NCI-H2107 treated with DMSO at 0.1 percent for 48 hours (cell line): Measurements from ENCODE around the gene OBSL1.

Experiments used
- DNase-seq: peaks from one replicate; lab custom pipeline; 2025; ENCODE audit not compliant: unreplicated experiment; lab: John Stamatoyannopoulos, UW

The OBSL1 gene

DNA sequence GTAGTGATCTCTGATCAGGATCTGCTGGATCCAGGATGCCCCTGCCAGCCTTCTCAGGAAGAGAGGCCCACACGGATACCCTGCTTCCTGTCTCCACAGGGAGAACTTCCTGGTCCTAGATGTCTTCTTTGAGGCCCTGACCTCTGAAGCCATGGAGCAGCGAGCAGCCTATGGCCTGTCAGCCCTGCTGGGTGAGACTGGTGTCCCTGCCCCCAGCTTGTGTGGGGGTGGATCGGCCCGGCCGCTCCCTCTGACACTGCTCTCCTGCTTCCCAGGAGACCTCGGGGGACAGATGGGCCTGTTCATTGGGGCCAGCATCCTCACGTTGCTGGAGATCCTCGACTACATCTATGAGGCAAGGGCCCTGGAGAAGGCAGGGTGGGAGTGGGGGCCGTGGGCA lies 34.4 kb downstream of the OBSL1 start:
- DNase-seq = no peak

DNA sequence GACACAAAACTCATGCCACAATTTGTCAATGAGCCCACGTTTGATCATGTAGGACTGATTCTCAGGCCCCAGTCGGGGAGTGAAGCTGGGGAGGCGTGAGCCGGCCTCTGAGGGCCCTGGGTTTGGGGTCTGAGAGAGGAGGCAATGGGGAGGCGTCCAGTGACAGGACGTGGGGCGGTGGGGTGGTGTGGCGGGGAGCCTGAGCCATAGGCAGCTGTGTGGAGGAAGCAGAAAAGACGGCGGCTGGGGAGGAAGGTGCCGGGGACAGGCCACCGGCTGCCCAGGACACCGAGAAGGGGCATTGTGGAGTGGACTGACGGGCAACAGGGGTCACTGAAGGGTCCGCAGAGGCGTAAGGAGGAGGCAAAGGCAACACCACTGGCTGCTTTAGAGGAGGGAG lies 34.9 kb downstream of the OBSL1 start:
- no peak for DNase-seq

- peak; percentile 44 for DNase-seq
Observed at GRCh38 chr2:219533930-219534661, 37.2 kb downstream of the OBSL1 start.

GRCh38 chr2:219532378-219532649 lies 39.0 kb downstream of the OBSL1 start:
- no peak for DNase-seq

DNA sequence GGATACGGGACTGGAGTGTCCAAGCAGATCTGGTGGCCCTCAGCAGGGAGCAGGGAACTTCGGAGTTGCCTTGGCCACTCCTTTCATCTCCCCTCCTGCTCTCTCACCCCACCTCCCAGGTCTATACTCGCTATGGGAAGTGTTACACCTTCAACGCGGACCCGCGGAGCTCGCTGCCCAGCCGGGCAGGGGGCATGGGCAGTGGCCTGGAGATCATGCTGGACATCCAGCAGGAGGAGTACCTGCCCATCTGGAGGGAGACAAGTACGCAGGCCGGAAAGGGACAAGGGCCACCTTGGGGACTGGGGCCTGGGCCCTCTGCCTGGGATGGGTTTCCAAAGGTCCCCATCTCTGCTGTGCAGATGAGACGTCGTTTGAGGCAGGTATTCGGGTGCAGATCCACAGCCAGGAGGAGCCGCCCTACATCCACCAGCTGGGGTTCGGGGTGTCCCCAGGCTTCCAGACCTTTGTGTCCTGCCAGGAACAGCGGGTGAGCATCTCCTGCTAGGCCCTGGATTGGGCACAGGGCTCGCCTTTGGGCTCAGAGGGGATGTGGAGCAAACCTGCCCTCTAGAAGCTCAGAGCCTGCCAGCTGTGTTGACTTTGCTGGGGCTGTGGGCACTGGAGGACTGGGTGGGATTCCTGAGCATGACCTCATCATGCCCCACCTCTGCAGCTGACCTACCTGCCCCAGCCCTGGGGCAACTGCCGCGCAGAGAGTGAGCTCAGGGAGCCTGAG lies 39.5 kb downstream of the OBSL1 start:
- no peak for DNase-seq

DNA sequence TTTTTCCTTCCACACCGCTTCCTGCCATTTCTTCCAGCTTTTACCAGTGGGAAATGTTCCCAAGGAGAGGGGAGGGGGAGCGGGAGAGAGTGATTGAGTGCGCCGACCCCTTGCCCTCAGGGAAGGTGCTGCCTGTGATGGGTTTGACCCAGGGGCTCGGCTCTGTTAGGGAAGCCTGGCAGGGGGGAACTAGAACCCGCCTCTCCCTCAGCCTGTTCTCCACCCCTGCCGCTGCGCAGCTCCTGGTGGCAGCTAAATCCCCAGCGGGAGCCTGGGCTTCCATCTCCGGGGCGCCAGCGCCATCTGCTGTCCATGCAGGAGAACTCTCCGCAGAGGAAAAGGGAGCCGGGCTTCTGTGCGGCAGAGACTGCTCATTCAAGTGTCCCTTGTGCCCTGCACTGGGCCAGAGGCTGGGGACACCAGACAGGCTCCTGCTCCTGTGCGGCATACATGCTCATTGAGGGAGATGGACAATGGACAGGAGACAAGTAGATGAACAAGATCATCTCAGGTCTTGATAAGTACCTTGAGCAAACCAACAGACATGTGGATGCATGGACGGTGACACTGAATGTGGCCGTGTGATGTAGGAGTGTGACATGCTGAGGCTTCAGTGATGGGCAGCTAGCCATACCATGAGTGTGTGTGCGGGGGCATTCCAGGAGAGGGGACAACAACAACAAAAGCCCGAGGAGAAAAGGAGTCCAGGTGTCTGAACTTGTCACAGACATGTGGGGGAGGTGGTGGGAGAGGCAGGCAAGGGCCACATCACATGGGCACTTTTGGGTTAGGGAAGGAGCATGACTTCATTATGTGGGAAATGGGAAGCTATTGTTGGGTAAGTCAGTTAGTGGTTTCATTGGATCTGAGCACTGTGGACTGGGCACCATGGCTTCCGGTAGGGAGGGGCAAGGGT lies 41.0 kb downstream of the OBSL1 start:
- DNase-seq = peak; percentile 41

- no peak for DNase-seq
Observed at GRCh38 chr2:219527472-219527871, 43.9 kb downstream of the OBSL1 start.

- DNase-seq = no peak
Observed at GRCh38 chr2:219527076-219527394, 44.3 kb downstream of the OBSL1 start.

DNA sequence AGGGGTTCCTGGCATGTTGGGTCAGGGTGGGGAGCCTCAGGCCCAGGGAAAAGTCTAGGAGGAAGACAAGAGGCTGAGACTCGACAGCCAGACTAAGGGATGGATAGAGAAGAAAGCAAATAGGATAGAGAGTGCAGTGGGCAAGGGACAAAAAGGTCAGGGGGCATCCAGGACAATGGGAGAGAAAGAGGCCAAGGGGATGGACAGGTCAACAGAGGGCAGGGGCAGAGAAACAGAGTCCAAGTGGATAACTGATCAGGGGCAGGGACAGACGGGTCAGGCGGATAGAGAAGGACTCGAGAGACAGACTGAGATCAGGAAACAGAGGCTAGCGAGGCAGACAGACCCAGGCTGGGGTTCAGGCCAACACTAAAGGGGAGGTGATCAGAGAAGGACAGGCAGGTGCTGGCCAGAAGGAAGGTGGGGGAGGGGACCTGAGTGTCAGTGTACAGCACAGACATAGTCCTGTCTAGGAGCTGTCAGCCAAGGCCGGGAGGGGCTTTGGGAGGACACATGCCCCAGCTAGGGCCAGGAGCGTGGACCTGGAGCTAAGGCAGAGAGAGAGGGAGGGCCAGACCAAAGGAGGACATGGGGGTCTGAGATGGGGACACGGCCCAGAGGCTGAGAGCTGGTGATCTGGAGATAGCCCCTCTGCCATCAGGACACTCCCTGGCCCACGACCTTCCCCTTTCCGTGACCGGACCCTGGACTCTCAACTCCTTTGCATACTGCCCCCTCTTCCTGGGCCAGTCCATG lies 44.8 kb downstream of the OBSL1 start:
- DNase-seq = no peak

GRCh38 chr2:219525533-219526232 lies 45.7 kb downstream of the OBSL1 start:
- no peak for DNase-seq

DNA sequence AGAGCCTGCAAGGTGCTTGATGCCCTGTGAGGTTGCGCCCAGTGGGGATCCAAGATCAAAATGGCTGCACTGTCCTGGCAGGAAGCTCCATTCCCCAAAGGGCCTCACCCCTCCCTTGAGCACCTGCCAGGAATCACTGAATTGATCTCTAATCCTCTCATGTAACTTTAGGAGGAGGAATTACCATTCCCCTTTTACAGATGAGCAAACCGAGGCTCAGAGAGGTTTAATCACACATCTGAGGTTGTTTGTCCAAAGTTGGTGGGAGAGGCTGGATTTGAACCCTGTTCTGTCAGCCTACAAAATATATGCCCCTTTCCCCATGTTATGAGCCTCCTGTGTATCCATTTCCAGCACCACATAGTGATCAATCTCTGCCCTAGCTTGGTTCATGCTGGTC lies 46.5 kb downstream of the OBSL1 start:
- DNase-seq = no peak

DNA sequence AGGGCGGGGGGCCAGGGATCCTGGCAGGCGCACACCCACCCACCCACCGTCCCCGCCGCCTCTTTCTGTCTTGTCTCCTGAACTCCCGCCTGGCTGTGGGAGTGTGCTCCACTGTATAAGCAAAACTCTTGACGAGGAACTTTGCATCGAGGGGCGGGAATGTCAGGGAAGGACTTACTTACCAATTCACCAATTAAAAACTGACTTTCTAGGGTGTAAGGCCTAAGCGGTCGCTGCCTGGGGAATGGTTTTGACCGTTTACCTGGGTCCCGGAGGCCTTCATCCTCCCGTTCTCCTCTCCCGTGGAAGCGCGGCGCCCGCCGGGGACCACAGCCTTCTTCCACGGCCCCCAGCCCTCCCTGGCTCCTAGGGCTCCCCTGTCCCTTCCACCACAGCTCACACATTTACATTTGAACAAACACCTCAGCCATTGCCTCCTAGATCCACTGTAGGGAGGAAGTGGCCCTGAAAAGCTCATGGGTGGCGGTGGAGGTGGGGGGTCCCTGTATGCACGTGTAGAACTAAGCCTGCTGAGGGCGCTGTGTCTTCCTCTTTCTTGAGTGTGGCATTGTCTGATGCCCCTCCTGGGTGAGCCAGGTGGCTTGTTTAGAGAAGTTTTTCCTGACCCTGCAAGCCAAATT lies 48.2 kb downstream of the OBSL1 start:
- DNase-seq = no peak

- no peak for DNase-seq
Observed at GRCh38 chr2:219522111-219523030, 49.0 kb downstream of the OBSL1 start.

GRCh38 chr2:219521066-219521880 lies 50.1 kb downstream of the OBSL1 start:
- no peak for DNase-seq

- DNase-seq = no peak
Observed at GRCh38 chr2:219520079-219520478, 51.3 kb downstream of the OBSL1 start.

DNA sequence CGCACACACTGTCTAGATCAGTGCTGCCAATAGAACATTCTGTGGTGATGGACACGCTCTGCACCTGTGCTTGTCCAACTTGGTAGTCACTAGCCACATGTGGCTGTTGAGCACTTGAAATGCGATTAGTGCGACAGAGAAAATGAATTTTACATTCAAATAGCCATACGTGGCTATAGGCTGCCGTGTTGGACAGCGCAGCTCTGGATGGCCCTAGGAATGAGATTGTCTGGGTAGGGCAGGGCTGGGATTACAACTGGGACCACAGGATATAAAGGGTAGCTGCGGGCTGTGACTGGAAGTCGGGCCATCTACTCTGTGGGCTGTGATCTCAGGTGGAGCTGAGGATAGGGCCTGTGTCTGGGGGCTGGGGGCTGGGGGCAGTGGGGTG lies 51.8 kb downstream of the OBSL1 start:
- DNase-seq = no peak

GRCh38 chr2:219517954-219518778 lies 53.2 kb downstream of the OBSL1 start:
- DNase-seq = no peak
